B cell (primary cell): ENCODE data around the gene PAPPA. TPM values are rescaled to one million over a fixed set of nuclear protein-coding genes. Genes with fewer than 3 reads are reported as not detected.

Source experiments
- ATAC-seq: fragments of 200-7000 bp; cut with Tn5 transposase; one replicate; pipeline ENCODE4 v1.10.0; 2021; ENCODE audit warnings: low read depth, mild to moderate bottlenecking, moderate number of reproducible peaks, moderate library complexity
- CTCF ChIA-PET: fragments of 350-600 bp; sonication (Branson Sonifier 250); formaldehyde crosslinking; loops from one replicate; lab custom pipeline; 2021; ENCODE audit warnings: antibody characterized with exemption, inconsistent platforms; lab: Charles Lee
- POLR2A ChIA-PET: fragments of 350-600 bp; sonication (Branson Sonifier 250); formaldehyde crosslinking; loops from one replicate; lab custom pipeline; 2021; ENCODE audit warnings: antibody characterized with exemption; lab: Charles Lee
- DNase-seq: peaks from one replicate; pipeline ENCODE4 v3.0.0; 2013
- H2AFZ ChIP-seq: 2 replicates; pipeline ENCODE4 v1.6.1; 2012; ENCODE audit warnings: mild to moderate bottlenecking, low read depth, low read length; ENCODE audit not compliant: insufficient read depth, poor library complexity, severe bottlenecking
- H3K27ac ChIP-seq, 2 donors: 1 replicate in 1 of 2; 2 replicates in 1 of 2; pipeline ENCODE4 v1.5.1; 2012 to 2013; ENCODE audit warnings: low read length in 2 of 2, mild to moderate bottlenecking in 2 of 2, moderate library complexity in 1 of 2
- H3K27me3 ChIP-seq, 4 experiments: fragments of 200-600 bp in 1 of 4; sonication (generic) in 1 of 4; replicated peaks in 1 of 4; 1 replicate in 2 of 4; 2 replicates in 2 of 4; pipeline versions ENCODE4 v1.6.1 to v1.7.0; 2013 to 2016; ENCODE audit warnings: low read length in 3 of 4, mild to moderate bottlenecking in 2 of 4, mixed read lengths in 1 of 4, moderate library complexity in 1 of 4; ENCODE audit not compliant: insufficient read depth in 4 of 4, control insufficient read depth in 3 of 4; ENCODE audit errors: control extremely low read depth in 1 of 4
- H3K36me3 ChIP-seq, 2 experiments: replicated peaks in 1 of 2; 1 replicate in 1 of 2; 2 replicates in 1 of 2; pipeline versions ENCODE4 v1.6.1 to v1.7.1; 2013; ENCODE audit warnings: low read length in 1 of 2; ENCODE audit not compliant: insufficient read depth in 2 of 2, control insufficient read depth in 1 of 2; ENCODE audit errors: control extremely low read depth in 1 of 2, extremely low read depth in 1 of 2
- H3K4me1 ChIP-seq, 2 donors: fragments of 200-600 bp in 1 of 2; sonication (generic) in 1 of 2; 1 replicate in 1 of 2; 2 replicates in 1 of 2; pipeline versions ENCODE4 v1.5.1 to v1.6.1; 2013 to 2017; ENCODE audit warnings: low read length in 2 of 2; ENCODE audit not compliant: control insufficient read depth in 2 of 2, insufficient read depth in 2 of 2
- H3K4me2 ChIP-seq: replicated peaks from 2 replicates; pipeline ENCODE3; 2012; ENCODE audit warnings: mild to moderate bottlenecking, low read depth, low read length; ENCODE audit not compliant: poor library complexity, severe bottlenecking
- H3K4me3 ChIP-seq, 5 experiments: fragments of 200-600 bp in 1 of 5; sonication (generic) in 1 of 5; 1 replicate in 3 of 5; 2 replicates in 2 of 5; pipeline versions ENCODE4 v1.5.1 to v1.7.0; 2011 to 2016; ENCODE audit warnings: low read length in 4 of 5, mild to moderate bottlenecking in 4 of 5, low read depth in 2 of 5, control low read depth in 1 of 5, moderate library complexity in 1 of 5; ENCODE audit not compliant: insufficient read depth in 1 of 5; ENCODE audit errors: control extremely low read depth in 1 of 5, extremely low read depth in 1 of 5
- H3K79me2 ChIP-seq: fragments of 200-600 bp; sonication (generic); one replicate; pipeline ENCODE4 v1.6.0; 2016; ENCODE audit warnings: low read length; ENCODE audit not compliant: control insufficient read depth, insufficient read depth
- H3K9ac ChIP-seq: fragments of 200-600 bp; sonication (generic); 2 replicates; pipeline ENCODE4 v1.6.1; 2017; ENCODE audit warnings: mild to moderate bottlenecking, low read length, moderate library complexity
- H3K9me3 ChIP-seq, 3 donors: one replicate each; pipeline versions ENCODE4 v1.6.1 to v1.7.1; 2013; ENCODE audit warnings: low read length in 2 of 3; ENCODE audit not compliant: control insufficient read depth in 2 of 3, insufficient read depth in 1 of 3; ENCODE audit errors: control extremely low read depth in 1 of 3
- H4K20me1 ChIP-seq: 2 replicates; pipeline ENCODE4 v1.6.0; 2012; ENCODE audit warnings: mild to moderate bottlenecking, low read length; ENCODE audit not compliant: insufficient read depth, control insufficient read depth, poor library complexity, severe bottlenecking
- H3K27ac Mint-ChIP-seq: one replicate; pipeline ENCODE4 v1.8.0; 2021; ENCODE audit warnings: mixed read lengths
- H3K27me3 Mint-ChIP-seq: one replicate; pipeline ENCODE4 v1.8.0; 2021; ENCODE audit warnings: mixed read lengths
- H3K4me1 Mint-ChIP-seq: one replicate; pipeline ENCODE4 v1.8.0; 2021; ENCODE audit warnings: mixed read lengths
- H3K4me3 Mint-ChIP-seq: one replicate; pipeline ENCODE4 v1.8.0; 2021; ENCODE audit warnings: mixed read lengths
- H3K9me3 Mint-ChIP-seq: one replicate; pipeline ENCODE4 v1.8.0; 2022; ENCODE audit warnings: mixed read lengths; ENCODE audit not compliant: insufficient read depth
- CTCF ChIP-seq: fragments of 200-600 bp; IDR thresholded peaks from one replicate; pipeline ENCODE4 v1.8.0; 2022; ENCODE audit warnings: antibody characterized with exemption, mild to moderate bottlenecking
- EZH2 ChIP-seq: IDR thresholded peaks from 2 replicates; pipeline ENCODE4 v1.6.1; 2012; ENCODE audit warnings: borderline replicate concordance, low read depth, mild to moderate bottlenecking, moderate library complexity, low read length; ENCODE audit not compliant: insufficient read depth, poor library complexity, severe bottlenecking
- WGBS: methylation state at CpG from one replicate; pipeline ENCODE4 v1.1.5; 2013; ENCODE audit warnings: missing lambda C conversion rate; ENCODE audit not compliant: insufficient coverage; 5-methylcytosine and 5-hydroxymethylcytosine counted together
- intact Hi-C: fragments of 100-400 bp; cut with micrococcal nuclease; formaldehyde crosslinking; loops from one replicate; pipeline ENCODE4 v1.10.0; 2022
- polyA plus RNA-seq: library from polyadenylated mRNA; depleted of rRNA; stranded (reverse); fragments of >200 nt; gene quantifications from 2 replicates; pipeline ENCODE4 v1.2.3, GENCODE V29; 2012
- total RNA-seq, 2 donors: library from RNA; stranded (reverse); fragments of 120-200 nt in 1 of 2; gene quantifications; 1 replicate in 1 of 2; 2 replicates in 1 of 2; pipeline versions ENCODE4 v1.2.3 to v1.2.4, GENCODE V29; 2013 to 2022

PAPPA gene
- total and polyA plus RNA-seq, 2 donors (not counting 1 experiment from before 2014, with no cell fraction given) = not detected

- no peak for TF ChIP-seq EZH2
- TF ChIP-seq CTCF = no peak
- ChIA-PET POLR2A (no interaction called here), CTCF (no interaction called here)
- H3K4me3 ChIP-seq = no peak overlapping the region
- intact Hi-C loops = no loop called here
- DNase-seq (no peak), ATAC-seq (no peak)
- H3K9me3 ChIP-seq = no peaks in the 10 kb centered on the region
- no peak overlapping the region for H3K9ac ChIP-seq
- WGBS = 84% methylated on average over 2 of the region's 2 CpGs
- no peaks in the 10 kb centered on the region for H3K79me2 ChIP-seq
- H3K36me3 ChIP-seq = no peaks in the 10 kb centered on the region
- no peaks in the 10 kb centered on the region for H3K27me3 ChIP-seq
- Mint-ChIP-seq H3K27ac (no peak overlapping the region), H3K9me3 (peaks cover 3% of the 10 kb centered on the region), H3K4me1 (no peaks in the 10 kb centered on the region), H3K4me3 (no peak overlapping the region), H3K27me3 (no peaks in the 10 kb centered on the region)
- H3K27ac ChIP-seq = no peak overlapping the region
- no peaks in the 10 kb centered on the region for H4K20me1 ChIP-seq
- H2AFZ ChIP-seq = no peak overlapping the region
- H3K4me1 ChIP-seq = no peaks in the 10 kb centered on the region
- H3K4me2 ChIP-seq = no peak overlapping the region
These were observed 16.6 kb upstream of the PAPPA start for GRCh38 chr9:116137010-116137409.

GRCh38 chr9:116137581-116137980 is 16.0 kb upstream of the PAPPA start:
- no peak overlapping the region for H3K9ac ChIP-seq
- peaks cover 3% of the 10 kb centered on the region for H3K9me3 Mint-ChIP-seq
- no peaks in the 10 kb centered on the region for H3K36me3 ChIP-seq
- H2AFZ ChIP-seq = no peak overlapping the region
- TF ChIP-seq CTCF = no peak
- TF ChIP-seq EZH2 = no peak
- H3K4me1 ChIP-seq = no peaks in the 10 kb centered on the region
- no peak for ATAC-seq
- no peaks in the 10 kb centered on the region for H3K9me3 ChIP-seq
- CTCF ChIA-PET = no interaction called here
- H4K20me1 ChIP-seq = no peaks in the 10 kb centered on the region
- H3K27me3 ChIP-seq = no peaks in the 10 kb centered on the region
- no peak overlapping the region for H3K4me3 ChIP-seq
- no peak overlapping the region for H3K4me3 Mint-ChIP-seq
- no peaks in the 10 kb centered on the region for H3K79me2 ChIP-seq
- intact Hi-C loops = no loop called here
- no peaks in the 10 kb centered on the region for H3K4me1 Mint-ChIP-seq
- POLR2A ChIA-PET = no interaction called here
- DNase-seq = no peak
- no peak overlapping the region for H3K27ac ChIP-seq
- H3K27me3 Mint-ChIP-seq = no peaks in the 10 kb centered on the region
- WGBS = 90% methylated on average over 3 of the region's 5 CpGs
- no peak overlapping the region for H3K4me2 ChIP-seq
- H3K27ac Mint-ChIP-seq = no peak overlapping the region
